Ectodermal cell (in vitro differentiated cells): ENCODE results near the gene AHSG. TPM values are rescaled to one million over a fixed set of nuclear protein-coding genes. Genes with fewer than 3 reads are reported as not detected.
"Not testable (repeated sequence)": the region's sequence is repeated elsewhere in the genome, so short reads cannot be mapped to it uniquely, and the experiment has no call there.

Experiments
- H3K27ac ChIP-seq: 2 replicates; pipeline ENCODE4 v1.7.0; 2013; ENCODE audit warnings: mild to moderate bottlenecking, low read depth, low read length; ENCODE audit not compliant: insufficient read depth, poor library complexity, severe bottlenecking
- H3K27me3 ChIP-seq: 2 replicates; pipeline ENCODE4 v1.7.0; 2013; ENCODE audit warnings: mild to moderate bottlenecking, low read length; ENCODE audit not compliant: insufficient read depth, control insufficient read depth, poor library complexity, severe bottlenecking
- H3K36me3 ChIP-seq: one replicate; pipeline ENCODE4 v1.7.0; 2013; ENCODE audit warnings: low read length; ENCODE audit not compliant: control insufficient read depth, insufficient read depth
- H3K4me1 ChIP-seq: one replicate; pipeline ENCODE4 v1.7.0; 2013; ENCODE audit warnings: low read length; ENCODE audit not compliant: control insufficient read depth, insufficient read depth
- H3K4me3 ChIP-seq: 2 replicates; pipeline ENCODE4 v1.7.0; 2013; ENCODE audit warnings: low read depth, low read length, control low read depth; ENCODE audit not compliant: insufficient read depth
- H3K9me3 ChIP-seq: 2 replicates; pipeline ENCODE4 v1.7.0; 2013; ENCODE audit warnings: mild to moderate bottlenecking, low read length, moderate library complexity; ENCODE audit not compliant: control insufficient read depth
- WGBS, 2 experiments: methylation state at CpG; one replicate each; pipeline ENCODE4 v1.1.7; 2013; ENCODE audit warnings: missing lambda C conversion rate in 2 of 2; 5-methylcytosine and 5-hydroxymethylcytosine counted together
- polyA plus RNA-seq, 4 experiments: library from polyadenylated mRNA; stranded (reverse); fragments of 50-300 nt; gene quantifications; one replicate each; pipeline ENCODE4 v1.2.3, GENCODE V29; 2013

Gene AHSG, protein sequence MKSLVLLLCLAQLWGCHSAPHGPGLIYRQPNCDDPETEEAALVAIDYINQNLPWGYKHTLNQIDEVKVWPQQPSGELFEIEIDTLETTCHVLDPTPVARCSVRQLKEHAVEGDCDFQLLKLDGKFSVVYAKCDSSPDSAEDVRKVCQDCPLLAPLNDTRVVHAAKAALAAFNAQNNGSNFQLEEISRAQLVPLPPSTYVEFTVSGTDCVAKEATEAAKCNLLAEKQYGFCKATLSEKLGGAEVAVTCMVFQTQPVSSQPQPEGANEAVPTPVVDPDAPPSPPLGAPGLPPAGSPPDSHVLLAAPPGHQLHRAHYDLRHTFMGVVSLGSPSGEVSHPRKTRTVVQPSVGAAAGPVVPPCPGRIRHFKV
- polyA plus RNA-seq (2013, experiment 1 of 4): not detected
- polyA plus RNA-seq (2013, experiment 2 of 4): 0.34 TPM
- 0.27 TPM for polyA plus RNA-seq (2013, experiment 3 of 4)
- 0.24 TPM for polyA plus RNA-seq (2013, experiment 4 of 4)

DNA sequence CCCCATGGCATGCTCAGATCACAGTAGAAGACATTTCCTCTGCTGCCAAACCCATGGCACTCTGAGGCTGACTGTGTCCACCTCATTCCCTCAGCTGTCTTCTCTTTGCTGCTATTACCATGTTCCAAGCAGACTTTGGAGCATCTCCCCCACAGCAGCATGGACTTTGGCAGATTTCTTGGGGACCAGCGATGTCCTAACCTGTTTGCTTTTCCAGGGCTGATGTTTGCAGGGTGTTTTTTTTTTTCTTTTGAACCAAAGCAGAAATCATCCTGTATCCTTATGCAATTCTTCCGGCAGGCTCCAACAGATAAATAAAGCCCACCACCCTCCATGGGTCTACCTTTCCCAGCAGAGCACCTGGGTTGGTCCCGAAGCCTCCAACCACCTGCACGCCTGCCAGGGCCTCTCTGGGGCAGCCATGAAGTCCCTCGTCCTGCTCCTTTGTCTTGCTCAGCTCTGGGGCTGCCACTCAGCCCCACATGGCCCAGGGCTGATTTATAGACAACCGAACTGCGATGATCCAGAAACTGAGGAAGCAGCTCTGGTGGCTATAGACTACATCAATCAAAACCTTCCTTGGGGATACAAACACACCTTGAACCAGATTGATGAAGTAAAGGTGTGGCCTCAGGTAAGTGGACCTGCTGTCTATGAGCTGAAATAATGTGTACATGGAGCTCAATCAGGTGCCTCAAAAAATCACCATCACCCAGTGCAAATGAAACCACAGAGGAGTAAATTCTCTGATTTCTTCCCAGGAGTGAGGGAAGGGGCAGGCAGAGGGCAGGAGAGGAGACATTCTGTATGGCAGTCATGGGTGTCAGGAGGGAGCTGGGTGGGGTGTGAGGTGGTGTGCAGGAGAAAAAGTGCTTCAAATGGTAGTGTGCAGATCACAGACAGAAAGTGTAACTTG is at the start of gene AHSG:
Gene AHSG, plus strand, starts transcription at position 340 of the 916 bp plus-strand sequence. Its CDS starts 82 bp downstream, at position 422.
- no peaks in the 10 kb centered on the region for H3K9me3 ChIP-seq
- peaks cover 11% of the 10 kb centered on the region for H3K27me3 ChIP-seq
- H3K36me3 ChIP-seq: no peaks in the 10 kb centered on the region
- no peaks in the 10 kb centered on the region for H3K4me1 ChIP-seq
- no peak within 1 kb of the TSS for H3K27ac ChIP-seq
- 88 to 89% methylated on average over 7 of the region's 7 CpGs for WGBS, 2 experiments
- H3K4me3 ChIP-seq: no peak within 1 kb of the TSS

DNA sequence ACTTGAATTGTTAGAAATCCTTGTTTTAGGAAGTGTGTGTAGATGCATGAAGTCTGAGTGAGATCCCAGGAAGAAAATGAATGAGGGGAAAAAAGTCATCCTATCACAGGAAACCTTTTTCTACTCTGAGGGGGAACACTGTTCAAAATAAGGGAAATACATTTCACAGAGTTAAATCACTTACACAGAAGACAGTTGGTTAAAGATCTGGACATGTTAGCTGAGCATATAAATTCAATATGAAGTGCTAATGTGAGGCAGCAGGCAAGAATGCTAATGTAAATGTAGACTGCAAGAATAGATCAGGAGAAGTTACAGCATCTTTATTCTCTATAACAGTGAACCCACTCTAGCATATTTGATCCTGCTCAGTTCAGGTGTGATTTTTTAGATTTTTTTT is 48.3 kb upstream of the AHSG start:
- H3K4me3 ChIP-seq: no peak overlapping the region
- H3K27ac ChIP-seq: no peak overlapping the region
- H3K4me1 ChIP-seq: no peaks in the 10 kb centered on the region
- H3K27me3 ChIP-seq: no peaks in the 10 kb centered on the region
- no peaks in the 10 kb centered on the region for H3K9me3 ChIP-seq
- no peaks in the 10 kb centered on the region for H3K36me3 ChIP-seq

DNA sequence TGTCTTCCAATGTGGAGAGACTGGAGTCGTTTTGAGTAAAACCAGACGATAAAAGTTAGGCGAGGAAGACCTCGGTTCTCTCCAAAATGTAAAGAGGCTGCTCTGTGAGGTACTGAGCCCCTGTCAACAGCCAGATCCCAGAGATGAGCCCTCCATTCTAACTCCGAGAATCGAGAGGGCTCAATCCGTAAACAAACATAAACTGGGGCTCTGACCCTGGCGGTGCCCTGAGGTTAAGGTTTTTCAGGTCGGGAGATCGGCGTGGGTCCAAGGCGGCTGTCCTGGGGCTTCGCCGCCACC is 46.1 kb upstream of the AHSG start:
- no peak overlapping the region for H3K27ac ChIP-seq
- WGBS, 2 experiments: 1% methylated on average over 14 of the region's 14 CpGs
- H3K27me3 ChIP-seq: no peaks in the 10 kb centered on the region
- H3K4me1 ChIP-seq: no peaks in the 10 kb centered on the region
- H3K4me3 ChIP-seq: peak overlapping the region; percentile 83
- H3K36me3 ChIP-seq: no peaks in the 10 kb centered on the region
- H3K9me3 ChIP-seq: no peaks in the 10 kb centered on the region

DNA sequence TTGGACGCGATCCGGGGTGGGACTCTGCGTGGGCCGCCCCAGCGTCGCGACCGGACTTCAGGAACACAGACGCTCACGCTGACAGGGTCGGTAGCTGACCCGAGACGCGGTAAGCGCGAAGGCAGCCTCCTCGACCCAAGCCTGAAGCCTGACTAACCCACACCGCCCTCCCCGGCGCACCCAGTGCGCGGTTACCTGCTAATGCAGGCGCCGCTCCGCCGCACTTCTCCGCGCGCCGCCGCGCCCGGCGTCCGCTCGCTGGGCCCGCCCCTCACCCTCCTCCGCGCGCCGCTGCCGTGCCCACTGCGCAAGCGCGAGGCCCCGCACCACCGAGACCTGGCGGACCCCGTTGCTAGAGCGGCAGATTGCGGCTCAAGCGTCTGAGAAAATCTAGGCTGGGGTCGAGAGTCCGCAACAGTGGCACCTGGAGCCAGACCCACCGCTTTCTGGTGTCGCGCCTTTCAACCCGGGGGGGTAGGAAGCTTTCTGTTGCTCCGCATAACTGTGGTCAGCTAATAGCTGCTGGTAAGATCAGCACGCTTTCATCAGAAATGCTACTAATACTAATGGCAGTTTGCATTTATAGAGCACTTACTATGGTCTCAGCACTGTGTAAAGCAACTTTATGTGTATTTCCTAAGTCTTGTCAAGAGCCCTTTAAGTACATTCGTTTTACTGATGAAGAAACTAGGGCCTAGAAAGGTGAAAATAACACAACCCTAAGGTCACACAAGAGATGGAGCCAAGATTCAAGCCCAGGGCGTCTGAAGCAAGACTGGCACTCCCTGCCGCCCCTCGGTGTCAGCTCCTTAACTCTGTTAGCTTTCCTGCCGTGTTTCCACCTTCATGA is 45.6 kb upstream of the AHSG start, which contains the start of gene TBCCD1:
Gene TBCCD1, minus strand, starts transcription at position 268 of the 850 bp plus-strand sequence. CDS start 3,010 bp downstream, outside the sequence.
- no peak within 1 kb of the TSS for H3K27ac ChIP-seq
- H3K4me1 ChIP-seq: no peaks in the 10 kb centered on the region
- H3K36me3 ChIP-seq: peaks cover 1% of the 10 kb centered on the region
- no peaks in the 10 kb centered on the region for H3K27me3 ChIP-seq
- no peaks in the 10 kb centered on the region for H3K9me3 ChIP-seq
- H3K4me3 ChIP-seq: peak within 1 kb of the TSS; percentile 83
- 1% methylated on average over 66 of the region's 66 CpGs for WGBS, 2 experiments

DNA sequence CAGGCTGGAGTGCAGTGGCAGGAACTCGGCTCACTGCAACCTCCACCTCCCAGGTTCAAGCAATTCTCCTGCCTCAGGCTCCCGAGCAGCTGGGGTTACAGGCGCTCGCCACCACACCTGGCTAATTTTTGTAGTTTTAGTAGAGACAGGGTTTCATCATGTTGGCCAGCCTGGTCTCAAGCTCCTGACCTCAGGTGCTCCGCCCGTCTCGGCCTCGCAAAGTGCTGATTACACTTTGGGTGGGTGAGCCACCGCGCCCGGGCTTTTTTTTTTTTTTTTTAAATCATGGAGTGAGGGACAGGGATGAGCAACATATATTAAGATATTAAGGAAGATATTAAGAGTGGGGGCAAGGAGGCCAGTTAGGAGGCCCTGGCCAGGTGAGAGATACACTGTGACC is 43.5 kb upstream of the AHSG start:
- not testable (repeated sequence) for H3K27ac ChIP-seq, H3K4me1 ChIP-seq, H3K9me3 ChIP-seq, H3K27me3 ChIP-seq, H3K36me3 ChIP-seq
- 84 to 88% methylated on average over 11 of the region's 11 CpGs for WGBS, 2 experiments
- H3K4me3 ChIP-seq: peak overlapping the region; percentile 83

DNA sequence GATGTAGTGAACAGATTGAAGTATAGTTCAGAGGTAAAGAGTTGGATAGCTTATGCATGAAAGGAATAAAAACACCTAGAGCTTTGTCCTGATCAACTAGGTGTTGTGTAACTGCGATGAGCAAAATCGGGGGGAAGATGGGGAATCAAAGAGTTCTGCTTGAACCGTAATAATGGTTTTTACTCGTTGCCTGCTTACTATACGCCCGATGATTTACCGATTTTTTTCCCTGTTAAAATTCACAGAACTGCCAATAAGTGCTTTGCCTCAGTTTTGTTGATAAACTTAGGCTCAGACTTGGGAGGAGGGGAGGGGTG is 43.1 kb upstream of the AHSG start:
- Histone ChIP-seq H3K36me3 (peaks cover 5% of the 10 kb centered on the region), H3K27ac (peak overlapping the region; percentile 1), H3K27me3 (no peaks in the 10 kb centered on the region), H3K4me1 (no peaks in the 10 kb centered on the region), H3K9me3 (no peaks in the 10 kb centered on the region), H3K4me3 (peak overlapping the region; percentile 83)
- 12 to 13% methylated on average over 7 of the region's 7 CpGs for WGBS, 2 experiments

DNA sequence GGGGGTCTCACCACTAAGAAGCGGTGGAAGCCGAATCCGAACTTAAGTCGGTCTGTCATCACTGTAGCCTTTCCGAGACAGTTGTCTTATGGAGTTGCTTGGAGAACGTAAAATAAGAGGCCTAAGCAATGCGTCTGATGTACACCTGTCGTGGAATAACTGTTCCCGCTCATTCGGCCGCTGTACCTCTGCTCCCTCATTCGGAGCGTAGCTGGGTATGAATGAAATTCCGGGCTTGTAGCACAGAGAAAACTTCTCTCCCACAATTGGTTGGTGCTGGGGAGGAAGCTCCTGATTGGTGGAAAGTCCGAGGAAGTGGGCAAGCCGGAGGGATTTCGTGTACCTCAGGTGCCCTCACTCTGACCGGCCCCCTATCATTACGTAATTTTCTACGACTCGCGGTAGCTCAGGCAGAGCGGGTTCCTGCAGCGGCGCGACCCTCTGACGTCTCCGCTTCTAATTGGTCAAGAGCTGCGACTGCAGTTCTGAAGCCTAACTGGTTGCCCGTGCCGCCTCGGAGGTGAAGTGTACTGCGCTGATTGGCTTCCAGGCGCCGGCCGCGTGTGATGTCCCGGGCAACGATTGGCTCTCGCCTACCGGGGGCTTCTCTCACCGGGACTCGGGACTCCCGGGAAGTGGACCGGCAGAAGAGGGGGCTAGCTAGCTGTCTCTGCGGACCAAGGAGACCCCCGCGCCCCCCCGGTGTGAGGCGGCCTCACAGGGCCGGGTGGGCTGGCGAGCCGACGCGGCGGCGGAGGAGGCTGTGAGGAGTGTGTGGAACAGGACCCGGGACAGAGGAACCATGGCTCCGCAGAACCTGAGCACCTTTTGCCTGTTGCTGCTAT is 42.5 kb upstream of the AHSG start, which contains the start of gene DNAJB11:
Gene DNAJB11, plus strand, starts transcription at position 625 of the 845 bp plus-strand sequence. Its CDS starts 178 bp downstream, at position 803.
- H3K4me1 ChIP-seq: no peaks in the 10 kb centered on the region
- peaks cover 8% of the 10 kb centered on the region for H3K36me3 ChIP-seq
- no peaks in the 10 kb centered on the region for H3K9me3 ChIP-seq
- H3K27me3 ChIP-seq: no peaks in the 10 kb centered on the region
- H3K4me3 ChIP-seq: peak within 1 kb of the TSS; percentile 83
- WGBS, 2 experiments: 1% methylated on average over 59 of the region's 59 CpGs
- H3K27ac ChIP-seq: peak within 1 kb of the TSS; percentile 1

DNA sequence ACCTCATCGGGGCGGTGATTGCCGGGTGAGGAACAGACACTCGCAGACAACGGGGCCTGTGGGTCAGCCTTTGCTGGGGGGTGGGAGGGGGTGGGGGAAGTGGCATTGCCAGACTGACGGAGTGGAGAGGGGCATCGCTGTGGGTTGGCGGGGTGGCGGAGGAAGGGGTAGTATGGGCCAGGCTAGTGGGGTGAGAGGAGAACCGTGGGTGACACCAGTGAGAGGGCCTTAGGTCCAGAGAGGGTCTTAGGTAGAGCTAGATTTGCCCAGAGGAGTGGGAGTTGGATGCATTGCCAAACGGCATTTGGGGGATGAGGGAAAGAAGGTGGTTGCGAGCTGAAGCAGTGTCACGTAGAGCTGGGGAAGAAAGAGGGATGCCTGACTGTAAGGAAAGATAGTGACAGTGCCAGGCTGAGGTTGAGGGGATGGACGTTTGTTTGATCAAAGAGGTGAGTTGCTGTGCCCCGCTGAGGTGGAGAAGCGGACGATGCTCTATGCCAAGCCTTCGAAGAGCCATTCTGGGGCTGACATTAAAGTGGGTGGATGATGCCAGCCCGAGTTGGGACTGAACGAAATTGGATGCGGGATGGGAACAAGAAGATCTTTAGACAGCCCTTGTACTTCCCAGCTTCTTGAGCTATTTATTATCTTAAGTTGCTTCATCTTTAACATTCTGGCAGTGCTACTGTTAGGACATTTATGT is 41.8 kb upstream of the AHSG start:
- no peaks in the 10 kb centered on the region for H3K4me1 ChIP-seq
- H3K9me3 ChIP-seq: no peaks in the 10 kb centered on the region
- peaks cover 8% of the 10 kb centered on the region for H3K36me3 ChIP-seq
- WGBS, 2 experiments: 14 to 16% methylated on average over 21 of the region's 21 CpGs
- H3K27me3 ChIP-seq: no peaks in the 10 kb centered on the region
- H3K4me3 ChIP-seq: peak overlapping the region; percentile 83
- no peak overlapping the region for H3K27ac ChIP-seq

DNA sequence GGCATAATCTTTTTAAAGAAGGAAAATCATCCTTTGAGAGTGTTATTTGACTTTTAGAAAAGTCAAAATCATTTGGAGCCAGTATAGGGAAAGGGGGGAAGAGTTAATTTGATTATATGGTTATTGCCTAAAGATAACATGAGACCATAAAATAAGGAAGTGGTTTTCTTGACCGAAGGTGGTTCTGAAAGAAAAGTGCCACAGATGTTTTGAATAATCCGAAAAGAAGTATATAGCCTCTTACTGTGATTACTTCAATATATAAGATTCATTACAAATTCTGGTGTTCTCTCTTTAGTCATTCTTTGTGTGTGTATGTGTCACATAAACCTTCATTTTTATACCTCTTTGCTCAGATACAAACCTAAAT is 41.2 kb upstream of the AHSG start:
- Histone ChIP-seq H3K4me3 (peak overlapping the region; percentile 83), H3K4me1 (no peaks in the 10 kb centered on the region), H3K27me3 (no peaks in the 10 kb centered on the region), H3K27ac (no peak overlapping the region), H3K36me3 (peaks cover 8% of the 10 kb centered on the region), H3K9me3 (no peaks in the 10 kb centered on the region)
- WGBS, 2 experiments: 78 to 90% methylated on average over 1 of the region's 2 CpGs
